GM19397 (cell line): ENCODE results near the gene OPN3.

ENCODE experiments used
- ATAC-seq: cut with Tn5 transposase; IDR thresholded peaks from one replicate; pipeline ENCODE4 v1.9.1; 2021; ENCODE audit warnings: mild to moderate bottlenecking, moderate library complexity; ENCODE audit not compliant: unreplicated experiment

Gene OPN3

GRCh38 chr1:241646201-241646600, 6.0 kb upstream of the OPN3 start:
- no peak for ATAC-seq

GRCh38 chr1:241645199-241645598, 5.0 kb upstream of the OPN3 start:
- no peak for ATAC-seq

GRCh38 chr1:241644259-241644658, 4.1 kb upstream of the OPN3 start:
- no peak for ATAC-seq

- no peak for ATAC-seq
Measured at GRCh38 chr1:241642593-241642944, 2.4 kb upstream of the OPN3 start.

- no peak for ATAC-seq
Measured at GRCh38 chr1:241641773-241642592, 1.8 kb upstream of the OPN3 start.

GRCh38 chr1:241640867-241641622, 876 bp upstream of the OPN3 start:
- no peak for ATAC-seq

- ATAC-seq, result peak; percentile 45
Measured at GRCh38 chr1:241639623-241640148, 483 bp downstream of the OPN3 start.

GRCh38 chr1:241638909-241639622, 1.1 kb downstream of the OPN3 start:
- ATAC-seq, result no peak

- ATAC-seq, result no peak
Measured at GRCh38 chr1:241638099-241638682, 2.0 kb downstream of the OPN3 start.

GRCh38 chr1:241637604-241638003, 2.6 kb downstream of the OPN3 start:
- ATAC-seq, result no peak

GRCh38 chr1:241637046-241637590, 3.1 kb downstream of the OPN3 start:
- no peak for ATAC-seq

GRCh38 chr1:241636291-241636690, 3.9 kb downstream of the OPN3 start:
- no peak for ATAC-seq

GRCh38 chr1:241635556-241636152, 4.5 kb downstream of the OPN3 start:
- ATAC-seq, result no peak

GRCh38 chr1:241632987-241633386, 7.2 kb downstream of the OPN3 start:
- ATAC-seq, result no peak

- ATAC-seq, result no peak
Measured at GRCh38 chr1:241631674-241632073, 8.5 kb downstream of the OPN3 start.

- ATAC-seq, result no peak
Measured at GRCh38 chr1:241630899-241631298, 9.3 kb downstream of the OPN3 start.

- no peak for ATAC-seq
Measured at GRCh38 chr1:241630476-241630875, 9.7 kb downstream of the OPN3 start.

- ATAC-seq, result no peak
Measured at GRCh38 chr1:241630005-241630404, 10.2 kb downstream of the OPN3 start.

- ATAC-seq, result peak; percentile 57
Measured at GRCh38 chr1:241627453-241628259, 12.5 kb downstream of the OPN3 start.

- ATAC-seq, result no peak
Measured at GRCh38 chr1:241624935-241625334, 15.2 kb downstream of the OPN3 start.
